Suprapubic skin (tissue), 4 donors: ENCODE results near the gene PPFIA4. TPM values are rescaled to one million over a fixed set of nuclear protein-coding genes. Genes with fewer than 3 reads are reported as not detected.

Experiments used
- DNase-seq, 2 donors: peaks; one replicate each; pipeline ENCODE4 v3.0.0-alpha.2; 2019; ENCODE audit warnings: low spot score in 2 of 2
- H3K27ac ChIP-seq: fragments of 200-600 bp; sonication (generic); one replicate; pipeline ENCODE4 v1.5.1; 2019
- H3K27me3 ChIP-seq: fragments of 200-600 bp; sonication (generic); one replicate; pipeline ENCODE4 v1.5.1; 2019
- H3K36me3 ChIP-seq: fragments of 200-600 bp; sonication (generic); one replicate; pipeline ENCODE4 v1.5.1; 2019
- H3K4me1 ChIP-seq: fragments of 200-600 bp; sonication (generic); one replicate; pipeline ENCODE4 v1.5.1; 2019
- H3K4me3 ChIP-seq: fragments of 200-600 bp; sonication (generic); one replicate; pipeline ENCODE4 v1.5.1; 2019; ENCODE audit warnings: mild to moderate bottlenecking
- H3K9me3 ChIP-seq: fragments of 200-600 bp; sonication (generic); one replicate; pipeline ENCODE4 v1.5.1; 2019
- EP300 ChIP-seq: sonication (generic); formaldehyde crosslinking; IDR thresholded peaks from one replicate; pipeline ENCODE4 v1.6.1; 2017; ENCODE audit warnings: antibody characterized with exemption
- POLR2A ChIP-seq, 2 donors: fragments of 450-650 bp; IDR thresholded peaks; one replicate each; pipeline ENCODE4 v1.6.1; 2017; ENCODE audit warnings: antibody characterized with exemption in 2 of 2, mild to moderate bottlenecking in 2 of 2, moderate library complexity in 2 of 2
- POLR2AphosphoS5 ChIP-seq, 3 donors: sonication (generic); formaldehyde crosslinking; IDR thresholded peaks; one replicate each; pipeline ENCODE4 v1.6.1; 2017; ENCODE audit warnings: antibody characterized with exemption in 3 of 3
- WGBS: methylation state at CpG from one replicate; pipeline ENCODE4 v1.1.5; 2018; 5-methylcytosine and 5-hydroxymethylcytosine counted together
- total RNA-seq, 4 donors: library from RNA; depleted of rRNA; stranded (reverse); fragments of >200 nt; gene quantifications; one replicate each; pipeline ENCODE4 v1.1.0, GENCODE V29; 2016
- TF ChIP-seq, protein P1 (sequence below), 2 donors: fragments of 200-600 bp in 1 of 2; fragments of 450-650 bp in 1 of 2; sonication (generic) in 1 of 2; IDR thresholded peaks; one replicate each; pipeline ENCODE4 v1.5.1; 2016 to 2019; ENCODE audit warnings: antibody characterized with exemption in 2 of 2, mild to moderate bottlenecking in 1 of 2, moderate library complexity in 1 of 2

The PPFIA4 gene
- total RNA-seq, 4 donors from 2014 or later = 0.26 to 38.7 (median 1.5) TPM

DNA sequence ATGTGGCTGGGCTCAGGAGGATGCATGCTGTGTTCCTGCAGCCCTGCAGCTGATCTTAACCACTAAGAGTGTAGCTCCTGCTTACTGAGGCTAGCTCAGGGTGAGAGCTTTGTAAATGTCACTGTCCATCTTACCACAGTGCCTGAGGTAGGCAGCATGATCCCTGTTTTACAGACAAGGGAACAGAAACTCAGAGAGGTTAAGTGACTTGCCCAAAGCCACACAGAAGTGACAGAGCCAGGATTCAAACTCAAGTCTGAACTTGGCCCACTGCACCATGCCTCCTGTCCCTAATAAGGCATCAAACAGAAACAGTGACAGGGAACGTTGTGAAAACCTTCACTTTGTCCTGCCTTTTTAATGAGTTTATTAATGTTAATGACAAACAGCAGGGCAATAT, 27.9 kb downstream of the PPFIA4 start:
- H3K4me1 ChIP-seq = no peaks in the 10 kb centered on the region
- no peak overlapping the region for H3K27ac ChIP-seq
- no peaks in the 10 kb centered on the region for H3K9me3 ChIP-seq
- no peaks in the 10 kb centered on the region for H3K27me3 ChIP-seq
- 36% methylated on average over 1 of the region's 1 CpG for WGBS
- no peak overlapping the region for H3K4me3 ChIP-seq
- H3K36me3 ChIP-seq = no peaks in the 10 kb centered on the region
- TF ChIP-seq POLR2AphosphoS5 (IDR thresholded peaks at IDR 0.05) (no peak), EP300 (no peak), POLR2A (IDR thresholded peaks at IDR 0.05) (no peak)
- TF ChIP-seq, protein P1, sequence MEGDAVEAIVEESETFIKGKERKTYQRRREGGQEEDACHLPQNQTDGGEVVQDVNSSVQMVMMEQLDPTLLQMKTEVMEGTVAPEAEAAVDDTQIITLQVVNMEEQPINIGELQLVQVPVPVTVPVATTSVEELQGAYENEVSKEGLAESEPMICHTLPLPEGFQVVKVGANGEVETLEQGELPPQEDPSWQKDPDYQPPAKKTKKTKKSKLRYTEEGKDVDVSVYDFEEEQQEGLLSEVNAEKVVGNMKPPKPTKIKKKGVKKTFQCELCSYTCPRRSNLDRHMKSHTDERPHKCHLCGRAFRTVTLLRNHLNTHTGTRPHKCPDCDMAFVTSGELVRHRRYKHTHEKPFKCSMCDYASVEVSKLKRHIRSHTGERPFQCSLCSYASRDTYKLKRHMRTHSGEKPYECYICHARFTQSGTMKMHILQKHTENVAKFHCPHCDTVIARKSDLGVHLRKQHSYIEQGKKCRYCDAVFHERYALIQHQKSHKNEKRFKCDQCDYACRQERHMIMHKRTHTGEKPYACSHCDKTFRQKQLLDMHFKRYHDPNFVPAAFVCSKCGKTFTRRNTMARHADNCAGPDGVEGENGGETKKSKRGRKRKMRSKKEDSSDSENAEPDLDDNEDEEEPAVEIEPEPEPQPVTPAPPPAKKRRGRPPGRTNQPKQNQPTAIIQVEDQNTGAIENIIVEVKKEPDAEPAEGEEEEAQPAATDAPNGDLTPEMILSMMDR (IDR thresholded peaks at IDR 0.05) = no peak
- DNase-seq = no peak

DNA sequence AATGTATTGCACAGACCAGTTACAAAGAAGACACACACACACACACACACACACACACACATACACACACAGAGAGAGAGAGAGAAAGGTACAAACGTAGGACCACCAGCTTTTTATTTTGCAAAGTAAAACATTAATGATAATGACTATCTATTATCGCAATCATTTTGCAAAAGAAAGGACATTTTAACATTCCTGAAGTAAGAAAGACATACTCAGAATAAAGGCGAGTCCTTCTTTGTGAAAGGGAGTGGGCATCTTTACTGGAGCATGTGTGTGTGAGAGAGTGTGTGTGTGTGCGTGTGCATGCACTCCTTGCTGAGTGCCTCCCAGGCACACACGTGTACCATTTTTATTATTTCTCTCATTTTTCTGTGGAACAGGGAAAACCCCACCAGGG, 28.4 kb downstream of the PPFIA4 start:
- H3K27ac ChIP-seq = no peak overlapping the region
- no peaks in the 10 kb centered on the region for H3K9me3 ChIP-seq
- WGBS = 86% methylated on average over 5 of the region's 5 CpGs
- DNase-seq = no peak
- H3K27me3 ChIP-seq = no peaks in the 10 kb centered on the region
- no peaks in the 10 kb centered on the region for H3K4me1 ChIP-seq
- no peaks in the 10 kb centered on the region for H3K36me3 ChIP-seq
- H3K4me3 ChIP-seq = no peak overlapping the region
- TF ChIP-seq POLR2AphosphoS5 (IDR thresholded peaks at IDR 0.05) (no peak), POLR2A (IDR thresholded peaks at IDR 0.05) (no peak), EP300 (no peak)
- TF ChIP-seq, protein P1 (IDR thresholded peaks at IDR 0.05) = no peak

DNA sequence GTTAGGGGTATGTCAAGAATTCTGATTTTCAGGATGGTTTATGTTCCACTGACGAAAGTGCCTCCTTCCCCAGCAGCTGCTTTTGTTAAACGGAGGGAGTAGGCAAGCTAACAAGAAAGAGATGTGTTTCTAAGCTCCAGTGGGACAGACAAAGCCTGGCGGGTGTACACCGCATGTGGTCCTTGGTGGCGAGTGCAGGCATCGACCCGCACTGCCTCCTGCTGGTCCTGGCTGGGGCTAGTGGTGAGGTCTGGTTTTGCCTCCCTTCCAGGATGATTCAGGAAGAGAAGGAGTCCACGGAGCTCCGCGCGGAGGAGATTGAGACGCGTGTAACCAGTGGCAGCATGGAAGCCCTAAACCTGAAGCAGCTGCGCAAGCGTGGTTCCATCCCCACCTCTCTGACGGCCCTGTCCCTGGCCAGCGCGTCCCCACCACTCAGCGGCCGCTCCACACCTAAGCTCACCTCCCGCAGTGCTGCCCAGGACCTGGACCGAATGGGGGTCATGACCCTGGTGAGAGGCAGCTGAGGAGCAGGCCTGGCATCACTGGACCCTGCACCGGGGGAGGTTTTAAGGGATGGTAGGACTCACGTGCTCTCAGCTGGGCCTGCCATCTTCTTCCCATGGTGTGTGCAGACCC, 29.0 kb downstream of the PPFIA4 start:
- no peaks in the 10 kb centered on the region for H3K4me1 ChIP-seq
- no peaks in the 10 kb centered on the region for H3K9me3 ChIP-seq
- no peaks in the 10 kb centered on the region for H3K27me3 ChIP-seq
- H3K36me3 ChIP-seq = no peaks in the 10 kb centered on the region
- WGBS = 91% methylated on average over 24 of the region's 24 CpGs
- no peak for TF ChIP-seq POLR2A (IDR thresholded peaks at IDR 0.05)
- TF ChIP-seq EP300 = no peak
- TF ChIP-seq POLR2AphosphoS5 (IDR thresholded peaks at IDR 0.05) = no peak
- TF ChIP-seq, protein P1 (IDR thresholded peaks at IDR 0.05) = no peak
- H3K4me3 ChIP-seq = no peak overlapping the region
- no peak for DNase-seq
- no peak overlapping the region for H3K27ac ChIP-seq

DNA sequence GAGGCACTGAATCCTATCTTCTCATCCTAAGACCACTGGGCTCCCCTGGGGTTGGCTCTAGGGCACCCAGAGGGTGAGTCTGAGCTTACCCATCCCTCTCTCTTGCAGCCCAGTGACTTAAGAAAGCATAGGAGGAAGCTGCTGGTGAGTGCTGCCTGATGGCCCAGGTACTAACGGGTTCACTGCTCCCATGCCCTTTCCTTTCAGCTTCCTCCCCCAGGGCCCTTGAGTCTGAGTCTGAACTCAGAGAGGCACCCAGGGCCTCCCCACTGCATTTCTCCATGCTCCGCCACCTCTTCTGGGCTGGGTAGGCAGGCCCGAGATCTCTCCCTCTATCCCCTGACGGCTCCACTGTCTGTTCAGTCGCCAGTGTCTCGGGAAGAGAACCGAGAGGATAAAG, 29.7 kb downstream of the PPFIA4 start:
- Histone ChIP-seq H3K4me1 (no peaks in the 10 kb centered on the region), H3K9me3 (no peaks in the 10 kb centered on the region), H3K36me3 (no peaks in the 10 kb centered on the region), H3K27me3 (no peaks in the 10 kb centered on the region), H3K4me3 (no peak overlapping the region), H3K27ac (no peak overlapping the region)
- DNase-seq = no peak
- TF ChIP-seq, protein P1 (IDR thresholded peaks at IDR 0.05) = no peak
- no peak for TF ChIP-seq POLR2AphosphoS5 (IDR thresholded peaks at IDR 0.05)
- TF ChIP-seq EP300 = no peak
- no peak for TF ChIP-seq POLR2A (IDR thresholded peaks at IDR 0.05)
- whole genome bisulfite sequencing = 88% methylated on average over 7 of the region's 7 CpGs

DNA sequence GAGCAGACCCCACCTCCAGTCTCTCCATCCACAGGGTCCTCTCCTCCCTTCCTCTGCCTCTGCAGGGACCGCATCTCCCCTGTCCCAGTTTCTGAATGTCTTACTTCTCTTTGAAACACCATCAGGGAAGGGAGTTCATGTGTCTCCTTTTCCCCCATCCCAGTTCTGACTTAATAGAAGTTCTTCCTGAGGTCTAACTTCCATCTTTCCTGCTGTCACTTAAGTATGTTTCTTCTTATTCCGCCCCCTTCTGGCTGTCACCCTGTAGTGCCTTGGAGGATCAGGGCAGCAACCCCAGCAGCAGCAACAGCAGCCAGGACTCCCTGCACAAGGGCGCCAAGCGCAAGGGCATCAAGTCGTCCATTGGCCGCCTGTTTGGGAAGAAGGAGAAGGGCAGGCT, 30.2 kb downstream of the PPFIA4 start:
- TF ChIP-seq POLR2AphosphoS5 (IDR thresholded peaks at IDR 0.05) (no peak), POLR2A (IDR thresholded peaks at IDR 0.05) (no peak), EP300 (no peak)
- TF ChIP-seq, protein P1 (IDR thresholded peaks at IDR 0.05) = no peak
- Histone ChIP-seq H3K36me3 (no peaks in the 10 kb centered on the region), H3K4me3 (no peak overlapping the region), H3K9me3 (no peaks in the 10 kb centered on the region), H3K27me3 (no peaks in the 10 kb centered on the region), H3K27ac (no peak overlapping the region), H3K4me1 (no peaks in the 10 kb centered on the region)
- no peak for DNase-seq
- WGBS = 93% methylated on average over 6 of the region's 6 CpGs
